Non-pigmented ciliary epithelial cell (primary cell): ENCODE results near the gene ARHGAP28.

ENCODE experiments used
- DNase-seq: peaks from one replicate; pipeline ENCODE4 v3.0.0-alpha.2; 2010; ENCODE audit warnings: low read depth

ARHGAP28 gene, protein sequence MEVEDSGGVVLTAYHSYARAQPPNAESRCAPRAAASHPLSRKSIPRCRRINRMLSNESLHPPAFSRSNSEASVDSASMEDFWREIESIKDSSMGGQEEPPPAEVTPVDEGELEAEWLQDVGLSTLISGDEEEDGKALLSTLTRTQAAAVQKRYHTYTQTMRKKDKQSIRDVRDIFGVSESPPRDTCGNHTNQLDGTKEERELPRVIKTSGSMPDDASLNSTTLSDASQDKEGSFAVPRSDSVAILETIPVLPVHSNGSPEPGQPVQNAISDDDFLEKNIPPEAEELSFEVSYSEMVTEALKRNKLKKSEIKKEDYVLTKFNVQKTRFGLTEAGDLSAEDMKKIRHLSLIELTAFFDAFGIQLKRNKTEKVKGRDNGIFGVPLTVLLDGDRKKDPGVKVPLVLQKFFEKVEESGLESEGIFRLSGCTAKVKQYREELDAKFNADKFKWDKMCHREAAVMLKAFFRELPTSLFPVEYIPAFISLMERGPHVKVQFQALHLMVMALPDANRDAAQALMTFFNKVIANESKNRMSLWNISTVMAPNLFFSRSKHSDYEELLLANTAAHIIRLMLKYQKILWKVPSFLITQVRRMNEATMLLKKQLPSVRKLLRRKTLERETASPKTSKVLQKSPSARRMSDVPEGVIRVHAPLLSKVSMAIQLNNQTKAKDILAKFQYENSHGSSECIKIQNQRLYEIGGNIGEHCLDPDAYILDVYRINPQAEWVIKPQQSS

DNA sequence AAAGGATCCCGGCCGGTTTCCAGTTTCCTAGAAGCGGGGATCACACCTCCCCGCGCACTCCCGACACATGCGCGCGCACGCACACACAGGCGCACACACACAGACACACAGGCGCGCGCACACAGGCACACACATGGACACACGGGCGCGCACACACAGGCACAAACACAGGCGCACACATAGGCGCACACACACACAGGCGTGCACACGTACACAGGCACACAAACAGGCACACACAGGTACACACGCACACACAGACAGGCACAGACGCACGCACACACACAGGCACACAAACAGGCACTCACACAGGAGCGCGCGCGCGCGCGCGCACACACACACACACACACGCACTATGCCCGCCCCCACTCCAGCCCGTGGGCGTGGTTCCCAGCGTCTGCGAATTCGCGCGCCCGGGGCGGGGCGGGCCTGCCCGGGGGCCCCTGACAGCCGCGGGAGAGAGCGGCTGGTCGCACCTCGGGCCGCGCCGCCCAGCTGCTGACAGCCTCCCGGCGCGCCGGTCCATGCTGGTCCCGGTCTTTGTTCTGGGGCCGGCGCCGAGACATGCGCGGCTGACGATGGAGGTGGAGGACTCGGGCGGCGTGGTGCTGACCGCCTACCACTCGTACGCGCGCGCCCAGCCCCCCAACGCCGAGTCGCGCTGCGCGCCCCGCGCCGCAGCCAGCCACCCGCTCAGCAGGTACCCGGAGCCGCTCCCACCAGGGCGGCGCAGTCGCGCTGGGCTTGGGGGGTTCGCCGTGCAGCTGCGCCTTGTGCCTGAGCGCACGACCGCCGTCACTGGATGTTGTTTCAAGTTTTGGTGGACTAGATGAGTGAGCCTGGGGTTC lies at the start of gene ARHGAP28:
Gene ARHGAP28, plus strand, starts transcription at position 470 of the 845 bp plus-strand sequence. Its CDS starts 106 bp downstream, at position 576.
- DNase-seq, result peak; percentile 65

DNA sequence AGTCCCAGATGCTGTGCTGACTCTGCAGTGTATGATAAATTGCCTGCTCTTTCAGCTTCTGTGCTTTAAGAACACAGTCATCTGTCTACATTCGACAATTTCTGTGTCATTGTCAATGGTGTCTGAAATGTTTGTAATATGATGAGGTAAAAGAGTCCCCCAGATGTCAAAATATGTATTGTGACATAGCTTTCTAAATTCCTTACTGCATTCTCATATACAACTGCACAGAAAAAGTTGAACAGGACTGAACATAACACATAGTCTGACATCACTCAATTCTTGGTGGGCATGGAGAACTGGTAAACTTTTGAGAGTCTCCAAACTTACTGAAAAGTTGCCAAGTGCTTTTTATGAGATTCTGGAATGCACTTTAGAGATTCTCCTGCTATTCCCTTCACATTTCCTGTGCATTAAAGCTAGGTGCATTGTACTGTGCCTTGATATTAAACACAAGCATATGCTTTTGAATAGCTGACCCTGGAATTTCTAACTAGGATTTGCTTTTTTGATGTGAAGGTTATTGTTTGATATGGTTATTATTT lies 48.1 kb upstream of the ARHGAP28 start:
- no peak for DNase-seq

DNA sequence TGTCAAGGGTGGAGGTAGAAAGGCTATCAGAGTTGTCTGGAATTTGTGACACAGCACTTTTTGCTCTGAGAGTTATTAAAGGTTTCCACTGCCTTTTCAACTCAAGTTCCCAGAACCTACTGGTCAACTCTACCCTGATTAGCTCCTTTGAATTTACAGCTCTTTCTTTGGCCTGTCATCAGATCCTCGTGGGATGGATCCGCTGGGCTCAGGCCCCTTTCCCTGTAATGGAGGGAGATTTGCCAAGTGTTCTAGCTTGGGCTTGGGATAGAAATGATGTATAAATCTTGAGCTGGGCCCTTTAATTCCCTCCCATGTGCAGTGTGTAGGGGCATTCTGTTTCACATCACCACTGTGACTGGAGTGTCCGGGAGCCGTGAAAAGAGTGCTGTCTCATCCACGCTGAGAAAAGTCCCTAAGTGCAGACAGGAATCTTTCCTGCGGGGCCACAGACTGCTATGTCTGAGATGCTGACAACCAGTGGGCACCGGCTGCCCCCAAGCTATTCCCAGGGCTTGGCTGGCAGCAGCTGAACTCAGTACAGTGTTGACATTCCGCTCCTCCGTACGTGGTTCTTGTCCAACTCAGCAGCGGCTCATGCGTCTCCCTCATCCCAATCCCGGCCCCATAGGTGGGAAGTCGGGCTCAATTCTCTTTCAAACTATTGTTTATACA lies 46.9 kb upstream of the ARHGAP28 start:
- no peak for DNase-seq

DNA sequence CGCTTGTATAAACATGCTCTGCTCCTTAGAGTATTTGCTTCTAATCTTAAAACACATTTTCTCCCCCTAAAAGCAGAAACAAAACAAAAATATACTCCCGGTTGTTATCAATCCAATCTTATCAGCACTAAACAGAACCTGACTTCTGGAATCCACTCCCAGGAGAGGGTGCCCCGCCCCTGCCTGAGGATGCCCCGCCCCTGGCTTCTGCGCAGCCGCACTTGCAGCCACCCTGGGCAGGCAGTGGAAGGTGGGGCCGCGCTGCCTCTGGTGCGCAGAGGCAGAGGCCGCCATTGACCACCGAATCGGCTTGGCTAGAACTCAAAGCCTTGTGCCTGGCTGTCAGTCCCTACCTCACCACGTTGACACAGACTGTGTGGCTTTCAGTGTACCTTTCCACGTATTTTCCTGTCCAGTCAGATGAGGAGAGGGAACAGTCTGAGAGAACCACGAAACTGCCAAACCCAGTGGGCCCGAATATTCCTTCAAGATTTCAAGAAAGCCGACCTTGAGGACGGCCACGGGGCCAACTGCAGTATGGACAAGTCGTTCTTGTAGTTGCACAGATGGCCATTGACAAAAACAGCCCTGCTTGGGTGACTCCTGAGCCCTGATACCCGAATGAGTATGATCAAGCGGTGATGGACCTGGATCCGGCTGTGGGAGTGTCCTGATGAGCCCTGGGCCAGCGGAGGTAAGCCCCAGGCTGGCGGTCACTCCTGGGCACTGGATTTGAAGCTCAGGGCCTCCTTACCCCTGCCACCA lies 46.2 kb upstream of the ARHGAP28 start:
- DNase-seq, result no peak

DNA sequence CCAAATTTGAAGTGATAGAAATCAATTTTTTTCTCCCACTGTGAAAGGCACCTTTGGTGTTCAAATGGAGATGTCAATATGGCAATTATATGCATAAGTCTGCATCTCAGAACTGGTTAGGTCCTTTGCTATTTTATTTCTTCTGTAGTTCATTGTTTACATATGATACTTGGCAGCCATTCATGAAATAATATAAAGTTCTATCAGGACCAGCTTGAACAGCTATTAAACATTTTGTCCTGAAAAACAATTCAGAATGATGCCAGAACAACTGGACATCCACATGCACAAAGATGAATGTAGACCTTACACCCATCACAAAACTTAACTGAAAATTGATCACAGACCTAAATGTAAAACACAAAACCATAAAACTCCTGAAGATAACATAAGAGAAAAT lies 41.8 kb upstream of the ARHGAP28 start:
- DNase-seq, result no peak

DNA sequence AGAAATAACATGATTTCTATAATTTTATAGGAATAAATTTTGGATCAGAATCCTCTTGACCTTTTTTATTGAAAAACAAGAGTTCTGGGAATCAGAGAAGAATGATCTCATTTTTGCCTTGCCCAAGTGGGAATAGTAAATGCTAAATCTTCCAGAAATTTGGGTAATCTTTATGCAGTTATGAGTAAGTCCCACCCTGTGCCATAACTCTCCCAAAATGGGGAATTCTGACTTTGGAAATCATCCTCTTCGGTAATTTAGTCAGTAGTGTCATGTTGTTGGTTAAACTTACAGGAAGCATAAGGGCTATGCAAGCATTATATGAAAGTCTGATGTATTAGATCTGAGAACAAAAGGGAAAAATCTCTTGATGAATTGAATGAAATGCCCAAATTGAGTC lies 20.6 kb upstream of the ARHGAP28 start:
- DNase-seq, result no peak

DNA sequence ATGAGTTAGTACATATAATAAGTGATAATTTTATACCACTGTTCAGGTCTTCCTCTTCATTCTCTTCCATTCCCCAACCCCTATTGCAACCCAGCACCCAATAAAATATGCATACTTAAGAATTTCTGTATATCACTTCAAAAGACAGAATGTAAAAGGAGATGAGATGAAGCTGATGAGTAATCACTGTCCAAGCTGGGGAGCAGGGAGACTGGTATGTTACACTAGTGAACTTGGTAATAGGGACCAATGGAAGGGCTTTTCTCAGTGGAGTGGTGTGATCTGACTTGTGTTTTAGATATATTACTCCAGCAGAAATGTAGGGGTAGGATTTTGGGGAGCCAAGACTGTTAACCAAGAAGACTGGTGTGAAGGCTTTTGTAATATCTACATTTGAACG lies 18.0 kb upstream of the ARHGAP28 start:
- DNase-seq, result no peak

DNA sequence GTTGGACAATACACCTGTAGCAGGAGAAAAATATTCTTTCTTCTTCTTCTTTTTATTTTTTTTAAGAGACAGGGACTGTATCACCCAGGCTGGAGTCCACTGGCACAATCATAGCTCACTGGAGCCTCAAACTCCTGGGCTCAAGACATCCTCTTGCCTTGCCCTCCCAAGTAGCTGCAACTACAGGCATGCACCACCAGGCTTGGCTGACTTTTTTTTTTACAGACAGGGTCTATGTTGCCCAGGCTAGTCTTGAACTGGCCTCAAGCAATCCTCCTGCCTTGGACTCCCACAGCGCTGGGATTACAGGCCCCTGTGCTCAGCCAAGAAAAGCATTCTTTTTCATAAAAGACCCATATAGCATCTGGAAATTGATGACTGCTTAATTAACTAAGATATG lies 17.1 kb upstream of the ARHGAP28 start:
- no peak for DNase-seq

DNA sequence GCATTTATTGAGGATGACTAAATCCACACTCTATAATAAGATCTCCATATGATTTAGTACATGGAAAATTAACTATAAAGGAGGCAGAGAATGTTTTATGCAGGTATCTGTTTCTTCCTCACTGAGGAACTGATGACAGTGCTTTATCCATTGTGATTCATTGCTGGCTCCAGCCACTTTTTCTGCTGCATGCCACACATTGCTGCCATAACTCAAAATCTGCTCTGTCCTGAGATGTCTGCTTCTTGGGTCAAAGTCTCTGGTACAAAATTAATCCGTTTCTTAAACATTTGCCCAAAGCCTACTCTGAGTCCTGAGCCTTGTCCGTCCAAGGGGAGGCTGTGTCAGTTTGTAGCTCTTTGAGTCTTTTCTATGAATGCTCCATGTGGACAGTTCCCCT lies 15.5 kb upstream of the ARHGAP28 start:
- DNase-seq, result no peak

DNA sequence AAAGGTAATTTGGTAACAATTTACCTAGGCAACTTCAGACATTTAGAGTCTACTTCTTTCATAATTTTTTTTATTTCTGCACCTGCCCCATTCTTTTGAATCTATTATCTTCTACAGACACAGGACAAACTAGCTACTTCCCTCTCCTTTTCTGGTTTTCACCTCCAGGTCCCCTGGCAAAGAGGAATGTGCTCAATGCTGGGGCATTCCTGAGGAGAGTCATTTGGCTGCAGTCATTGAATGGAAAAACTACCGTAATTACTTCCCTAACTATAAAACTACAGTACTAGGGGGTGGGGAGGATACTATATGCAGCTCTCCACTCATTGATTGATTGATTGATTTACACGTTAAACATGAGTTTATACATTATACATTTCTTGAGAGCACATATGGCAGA lies 11.2 kb upstream of the ARHGAP28 start:
- no peak for DNase-seq

DNA sequence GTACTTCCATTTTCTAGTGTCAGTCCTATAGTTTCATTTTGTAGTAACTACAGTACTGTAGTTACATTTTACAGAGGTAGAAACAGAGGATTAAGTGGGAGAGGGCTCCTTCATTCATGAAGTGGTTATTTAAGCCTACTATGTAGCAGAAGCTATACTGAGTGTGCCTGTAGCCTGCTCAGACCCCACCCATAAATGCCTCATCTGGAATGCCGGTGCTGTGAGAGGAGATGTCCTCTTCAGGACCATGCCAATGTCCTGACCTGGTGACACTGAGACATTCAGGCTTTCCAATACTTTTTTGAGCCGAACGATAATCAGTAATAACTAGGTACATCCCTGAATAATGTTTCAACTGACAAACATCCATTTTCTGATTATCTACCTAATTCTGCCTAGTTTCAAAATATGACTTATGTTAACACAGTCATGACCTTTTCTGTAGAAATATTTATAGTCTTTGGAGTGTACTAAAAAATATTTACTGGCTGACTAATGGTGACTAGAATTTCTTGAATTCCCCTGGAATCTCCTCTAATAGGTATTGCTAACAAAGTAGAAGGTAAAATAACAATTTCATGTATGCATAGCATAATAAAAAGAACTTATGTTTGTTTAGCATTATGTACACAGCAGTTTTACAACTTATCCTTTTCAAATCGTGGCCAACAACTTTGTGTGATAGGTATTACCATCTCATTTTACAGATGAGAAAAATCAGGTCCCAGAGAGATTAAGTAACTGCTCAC lies 10.2 kb upstream of the ARHGAP28 start:
- DNase-seq, result no peak

DNA sequence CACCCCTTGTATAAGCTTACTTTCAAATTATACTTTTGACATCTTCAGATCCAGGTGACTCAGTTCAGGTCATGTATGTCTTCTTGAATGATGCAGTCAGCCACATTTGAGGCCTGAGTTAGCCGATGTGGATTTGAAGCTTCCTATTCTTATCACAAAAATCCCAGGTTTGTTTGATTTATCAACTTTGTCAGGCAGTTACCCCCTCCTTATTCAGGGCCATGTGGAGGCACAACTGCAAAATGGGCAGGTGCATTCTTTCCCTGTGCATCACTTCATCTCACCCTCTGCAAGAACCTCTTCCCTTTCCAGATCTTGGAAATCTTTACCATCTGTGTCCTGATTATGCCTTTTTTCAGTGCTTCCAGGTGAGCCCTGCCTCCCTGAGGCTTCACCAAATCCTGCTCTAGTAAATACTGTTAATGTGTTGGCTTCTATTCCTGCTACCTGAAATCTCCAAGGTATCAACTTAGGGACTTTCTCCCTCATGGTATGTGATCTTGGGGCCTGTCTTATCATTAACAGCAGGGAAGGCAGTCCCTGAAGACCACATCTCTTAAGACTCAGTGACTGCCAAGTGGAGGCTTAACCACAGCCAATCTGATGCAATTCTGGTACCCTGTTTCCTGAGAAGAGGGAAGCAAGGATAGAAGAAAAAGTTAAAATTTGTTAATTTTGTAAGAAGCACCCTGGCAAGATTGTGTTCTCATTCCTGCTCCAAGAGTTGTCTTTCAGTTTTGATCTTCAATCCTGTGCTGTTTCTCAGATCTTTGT lies 9.4 kb upstream of the ARHGAP28 start:
- no peak for DNase-seq

DNA sequence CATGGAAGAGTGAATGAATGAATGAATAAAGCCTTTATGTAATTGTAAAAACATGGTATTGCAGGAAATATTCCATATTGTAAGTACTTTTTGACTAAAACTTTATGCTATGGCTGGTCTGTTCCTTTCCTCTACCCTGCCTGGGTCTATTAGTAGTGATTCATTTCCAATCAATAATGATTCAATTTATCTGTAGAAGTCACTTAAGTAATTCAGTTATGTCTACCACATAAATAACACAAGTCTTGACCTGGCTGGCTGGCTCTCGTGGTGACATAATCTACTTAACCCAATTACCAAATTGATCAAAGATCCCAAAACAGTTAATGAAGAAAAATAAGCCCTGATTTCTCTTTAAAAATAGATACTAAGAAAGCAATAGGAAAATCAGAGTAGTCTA lies 7.8 kb upstream of the ARHGAP28 start:
- DNase-seq, result no peak

DNA sequence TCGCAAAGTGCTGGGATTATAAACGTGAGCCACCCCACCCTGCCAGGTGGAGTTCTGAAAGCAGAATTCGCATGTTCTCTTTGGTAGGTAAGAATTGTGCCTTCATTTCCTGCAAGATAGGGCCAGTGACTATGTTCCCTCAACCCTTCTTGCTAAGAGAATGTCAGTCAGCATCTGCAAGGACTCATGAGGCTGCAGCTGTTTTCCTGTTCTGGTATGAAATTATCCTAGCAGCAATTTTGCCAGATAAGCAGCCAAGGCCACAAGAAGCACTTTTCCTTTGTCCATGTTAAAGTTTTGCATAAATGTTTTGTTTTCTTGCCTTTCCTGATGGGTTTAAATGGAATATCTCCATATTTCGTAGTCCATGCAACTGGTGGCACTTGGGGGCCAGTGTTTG lies 6.8 kb upstream of the ARHGAP28 start:
- no peak for DNase-seq

DNA sequence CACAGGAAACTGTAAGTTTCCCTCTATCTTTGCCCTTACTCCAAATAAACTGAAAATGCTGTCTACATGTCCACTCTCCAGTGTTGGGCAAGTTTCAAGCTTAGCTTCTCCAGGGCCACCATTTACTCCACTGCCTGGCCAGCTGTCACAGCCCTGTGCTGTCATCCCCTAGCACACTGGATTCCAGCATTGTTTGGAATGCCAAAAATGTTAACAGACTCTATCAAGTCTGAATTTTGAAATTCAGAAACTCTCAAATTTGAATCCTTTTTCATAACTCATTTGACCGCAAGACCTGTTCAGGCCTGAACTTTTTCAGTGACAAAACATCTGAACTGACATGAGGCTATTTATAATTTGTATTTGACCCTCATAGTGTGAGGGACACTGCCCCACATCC lies 5.2 kb upstream of the ARHGAP28 start:
- DNase-seq, result no peak

DNA sequence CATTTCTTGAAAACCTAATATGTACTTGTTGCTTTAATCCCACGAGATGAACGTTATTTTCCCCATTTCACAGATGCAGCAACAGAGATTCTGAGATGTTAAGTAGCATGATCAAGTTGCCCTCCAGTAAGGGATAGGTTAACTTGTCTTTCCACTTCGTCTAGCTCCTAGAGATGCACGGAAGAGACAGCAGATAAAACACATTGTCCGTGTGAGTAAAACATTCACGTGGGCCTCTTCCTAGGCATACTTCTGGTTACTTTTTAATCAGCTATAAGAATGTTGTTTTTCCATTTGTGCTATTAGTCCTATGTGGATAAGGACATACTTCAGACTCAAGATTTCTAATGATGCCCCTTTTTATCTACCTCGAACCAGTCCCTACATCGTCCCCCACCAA lies 1.2 kb upstream of the ARHGAP28 start:
- DNase-seq, result no peak

DNA sequence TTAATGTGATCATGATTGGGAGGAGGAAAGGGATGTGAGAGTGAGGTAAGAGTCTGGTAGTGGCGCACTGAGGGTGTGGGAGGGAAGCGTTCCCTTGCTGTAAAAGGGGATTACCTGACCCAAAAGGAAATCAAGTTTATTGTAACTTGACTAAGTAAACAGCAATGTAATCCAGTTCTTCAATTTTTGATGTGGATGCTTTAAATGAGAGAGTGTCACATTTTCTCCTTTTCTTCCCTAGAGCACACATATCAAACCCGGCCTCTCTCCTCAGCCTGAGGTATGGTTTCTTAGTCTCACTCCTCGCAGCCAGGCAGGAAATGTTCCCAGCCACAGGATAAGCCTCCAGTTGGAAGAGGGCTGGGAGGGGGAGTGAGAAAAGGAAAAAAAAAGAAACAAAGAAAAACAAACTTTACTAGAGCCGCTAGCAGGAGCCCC lies 688 bp upstream of the ARHGAP28 start:
- DNase-seq, result no peak

DNA sequence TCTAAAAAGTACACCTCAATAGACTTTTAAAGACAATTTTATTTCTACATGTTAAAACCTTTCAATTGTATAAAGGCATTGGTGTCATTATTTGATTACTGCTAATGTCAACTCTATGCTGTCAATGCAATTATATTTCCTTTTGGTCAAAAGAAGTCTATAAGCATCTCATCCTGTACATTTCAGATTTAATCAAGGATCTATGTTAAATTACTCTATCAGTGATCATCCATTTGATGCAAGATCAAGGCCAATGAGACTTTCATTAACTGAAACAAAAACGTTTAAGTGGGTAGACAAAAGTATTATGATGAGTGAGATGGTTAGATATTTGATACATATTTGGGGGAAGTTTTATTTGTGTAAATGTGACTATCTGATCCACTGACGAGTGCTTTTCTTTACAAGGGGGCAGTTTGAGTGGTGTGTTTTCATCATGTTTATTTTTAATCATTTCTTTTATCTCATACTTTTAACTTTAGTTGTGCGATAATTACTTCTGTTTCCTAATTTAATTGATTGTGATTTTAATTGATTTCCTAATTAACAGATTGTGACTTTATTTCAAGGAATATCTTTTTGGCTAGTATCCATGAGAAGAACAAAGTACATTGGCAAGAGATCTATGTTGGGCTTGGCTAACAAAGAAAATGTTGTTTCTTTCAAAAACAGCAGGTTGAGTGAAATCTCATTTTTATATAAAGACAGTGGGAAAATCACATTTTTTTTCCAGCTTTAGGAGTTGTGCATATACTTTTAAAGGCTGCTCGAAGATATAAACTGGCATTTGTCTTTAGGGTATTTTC lies 1.1 kb downstream of the ARHGAP28 start:
- no peak for DNase-seq

DNA sequence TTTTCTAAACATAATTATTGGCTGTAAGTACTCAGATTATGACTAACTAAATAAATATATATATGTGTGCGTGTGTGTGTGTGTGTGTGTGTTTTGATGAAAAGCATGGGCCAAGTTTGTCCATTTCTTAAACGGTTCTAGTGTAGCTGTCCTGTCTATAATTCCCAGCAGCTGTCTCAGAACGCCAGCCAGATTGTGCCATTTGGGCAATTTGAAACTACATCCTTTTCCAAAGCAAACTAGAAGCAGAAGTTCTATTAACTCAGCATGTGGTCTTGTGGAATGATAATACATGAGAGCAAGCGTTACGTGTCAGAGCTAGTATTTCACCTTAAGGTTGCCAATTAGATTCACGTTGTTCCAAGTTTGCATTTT lies 1.7 kb downstream of the ARHGAP28 start:
- no peak for DNase-seq
